RCC 7860 (cell line): ENCODE results near the gene FOXS1.
A peak's percentile ranks its signal among the peaks of the same experiment; 100 is the strongest.

Experiments used
- DNase-seq: peaks from one replicate; pipeline ENCODE4 v3.0.0-alpha.2; 2015; ENCODE audit warnings: low spot score
- FAIRE-seq: peaks from 2 replicates; lab custom pipeline; 2012; peaks lifted over from hg19 to GRCh38; lab: Jason Lieb, UNC

FOXS1 gene

DNA sequence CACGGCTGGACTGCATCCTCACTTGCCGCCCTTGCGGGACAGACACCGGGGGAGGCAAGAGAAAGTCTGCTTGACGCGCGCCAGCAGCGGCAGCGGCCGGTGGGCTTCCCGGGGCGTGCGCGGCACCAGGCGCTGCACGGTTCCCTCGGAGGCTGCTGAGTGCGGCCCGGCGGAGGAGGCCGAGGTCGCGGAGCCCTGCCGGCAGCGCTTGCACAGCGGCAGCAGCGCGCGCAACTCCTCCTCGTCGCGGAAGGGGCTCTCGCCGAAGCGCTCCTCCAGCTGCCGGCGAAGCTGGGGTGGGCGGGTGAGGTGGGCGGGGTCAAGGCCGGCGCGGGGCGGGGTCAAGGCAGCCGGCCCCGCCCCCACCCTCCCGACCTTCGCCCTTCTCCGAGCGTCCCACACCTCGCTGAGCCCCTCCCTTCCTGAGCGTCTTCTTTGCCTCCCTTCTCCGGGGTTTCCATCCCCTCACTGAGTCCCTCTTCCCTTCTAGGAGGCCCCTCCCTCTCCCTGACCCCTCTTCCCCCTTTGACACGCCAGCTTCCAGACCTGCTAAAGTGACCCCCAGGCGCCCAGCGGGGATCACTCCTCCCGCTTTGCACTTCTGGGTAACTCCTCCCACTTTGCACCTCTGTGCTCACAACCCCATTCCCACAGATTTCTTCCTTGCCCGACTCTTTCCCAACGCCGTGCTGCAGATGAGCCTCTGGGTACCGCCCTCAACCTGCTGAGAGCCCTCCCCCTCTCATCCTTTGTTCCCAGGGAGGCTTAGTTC is 16.2 kb upstream of the FOXS1 start:
- DNase-seq (no peak), FAIRE-seq (no peak)

GRCh38 chr20:31861135-31861384 is 15.7 kb upstream of the FOXS1 start:
- DNase-seq (no peak), FAIRE-seq (no peak)

DNA sequence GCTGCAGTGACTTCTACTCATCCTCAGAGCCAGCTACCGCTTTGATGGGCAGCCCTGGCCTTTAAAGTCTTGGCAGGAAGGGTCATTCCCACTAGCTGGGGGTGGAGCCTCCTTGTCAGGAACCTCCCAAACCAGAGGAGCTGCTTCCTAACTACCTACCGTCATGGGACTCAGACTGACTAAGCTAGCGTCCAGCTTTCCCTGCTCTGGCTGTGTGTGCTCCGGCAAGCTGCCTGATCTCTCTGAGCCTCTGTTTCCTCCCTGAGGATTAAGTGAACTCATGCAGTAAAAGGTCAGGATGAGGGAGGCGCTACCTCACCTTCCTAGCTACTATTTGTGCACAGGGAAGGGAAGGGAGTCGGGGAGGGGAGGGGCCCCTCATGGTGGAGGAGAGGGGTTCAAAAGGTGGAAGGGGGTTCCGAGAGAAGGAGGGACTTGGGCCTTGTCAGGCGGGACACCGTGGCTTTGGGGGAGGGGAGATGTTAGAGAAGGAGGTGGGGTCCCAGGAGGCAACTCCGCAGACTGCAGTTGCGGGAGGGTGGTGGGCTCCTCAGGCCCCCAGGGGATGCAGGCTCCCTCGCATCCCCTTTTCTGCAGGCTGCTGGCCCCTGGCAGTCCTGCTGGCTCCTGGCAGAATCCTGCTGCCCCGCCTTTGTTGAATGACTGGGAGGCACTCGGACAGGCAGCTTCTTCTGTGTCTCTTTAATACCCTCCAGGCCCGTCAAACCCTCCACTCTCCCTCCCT is 15.2 kb upstream of the FOXS1 start:
- DNase-seq, result peak; percentile 43
- FAIRE-seq, result no peak

- DNase-seq (no peak), FAIRE-seq (no peak)
Measured at GRCh38 chr20:31859998-31860380, 14.6 kb upstream of the FOXS1 start.

GRCh38 chr20:31859266-31859997 is 14.0 kb upstream of the FOXS1 start:
- no peak for DNase-seq
- FAIRE-seq, result no peak

DNA sequence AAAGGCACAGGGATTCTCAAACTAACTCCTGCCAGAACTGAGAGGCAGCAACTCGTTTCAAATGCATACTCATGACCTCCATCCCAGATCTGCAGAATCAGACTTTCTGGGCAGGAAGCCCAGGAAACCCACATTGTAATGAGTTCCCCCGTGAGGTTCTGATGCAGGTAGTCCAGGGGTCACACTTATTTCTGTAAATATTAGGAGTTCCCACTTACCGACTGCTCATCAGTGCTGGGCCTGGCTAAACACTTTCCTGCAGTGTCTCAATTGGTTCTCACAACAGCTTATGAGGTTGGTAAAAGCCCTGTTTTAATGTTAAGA is 13.3 kb upstream of the FOXS1 start:
- no peak for DNase-seq
- FAIRE-seq, result no peak

DNA sequence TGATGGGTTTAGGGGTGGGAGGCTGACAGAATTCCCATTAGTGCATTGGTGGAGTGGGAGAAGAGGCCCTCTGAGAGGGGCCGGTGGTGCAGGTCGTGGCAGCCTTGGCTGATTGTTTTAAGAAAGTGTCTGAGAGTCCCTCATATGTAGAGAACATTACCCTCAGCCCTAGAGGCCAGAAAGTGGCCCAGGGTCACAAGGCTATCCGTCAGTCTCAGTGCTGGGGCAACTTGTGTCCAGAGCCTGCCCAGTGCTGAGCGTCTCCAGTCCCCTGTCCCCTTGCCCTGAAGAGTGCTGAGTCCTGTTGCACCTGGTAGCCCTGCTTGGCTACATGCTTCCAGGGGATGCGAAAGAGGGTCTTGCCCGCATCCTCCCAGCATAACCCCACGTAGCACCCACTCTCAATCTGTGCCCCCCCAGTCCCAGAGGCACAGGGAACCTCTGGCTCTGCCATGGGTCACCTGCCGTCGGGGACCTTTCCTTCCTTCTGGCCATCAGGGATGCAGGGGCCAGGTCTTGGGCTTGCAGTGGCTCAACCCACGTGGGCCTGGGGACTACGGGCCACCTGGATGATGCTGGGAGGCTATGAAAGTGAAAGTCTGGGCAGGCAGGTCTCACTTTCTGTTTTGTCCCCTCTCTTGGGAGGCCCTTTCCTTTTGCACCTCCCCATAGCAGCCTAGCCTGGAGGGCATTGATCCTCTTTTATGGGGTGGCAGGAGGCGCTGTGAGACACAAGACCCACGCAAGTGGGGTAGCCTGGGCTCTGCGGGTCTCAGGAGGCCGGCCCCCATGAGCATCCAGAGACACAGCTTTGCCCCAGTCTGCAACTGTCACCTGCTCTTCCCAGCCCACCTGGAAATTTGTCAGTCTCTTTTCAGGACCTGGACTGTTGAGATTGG is 12.7 kb upstream of the FOXS1 start:
- DNase-seq (no peak), FAIRE-seq (no peak)

- no peak for DNase-seq
- no peak for FAIRE-seq
Measured at GRCh38 chr20:31856516-31856915, 11.1 kb upstream of the FOXS1 start.

DNA sequence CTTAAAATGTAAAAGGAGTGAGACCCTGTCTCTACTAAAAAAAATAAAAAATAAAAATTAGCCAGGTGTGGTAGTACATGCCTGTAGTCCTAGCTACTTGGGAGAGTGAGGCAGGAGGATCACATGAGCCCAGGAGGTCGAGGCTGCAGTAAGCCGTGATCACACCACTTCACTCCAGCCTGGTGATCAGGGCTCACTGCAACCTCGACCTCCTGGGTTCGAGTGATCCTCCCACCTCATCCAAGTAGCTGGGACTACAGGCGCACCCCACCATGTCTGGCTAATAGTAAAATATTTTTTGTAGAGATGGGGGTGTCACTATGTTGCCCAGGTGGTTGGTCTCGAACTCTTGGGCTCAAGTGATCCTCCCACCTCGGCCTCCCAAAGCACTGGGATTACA is 8.1 kb upstream of the FOXS1 start:
- no peak for FAIRE-seq
- no peak for DNase-seq

DNA sequence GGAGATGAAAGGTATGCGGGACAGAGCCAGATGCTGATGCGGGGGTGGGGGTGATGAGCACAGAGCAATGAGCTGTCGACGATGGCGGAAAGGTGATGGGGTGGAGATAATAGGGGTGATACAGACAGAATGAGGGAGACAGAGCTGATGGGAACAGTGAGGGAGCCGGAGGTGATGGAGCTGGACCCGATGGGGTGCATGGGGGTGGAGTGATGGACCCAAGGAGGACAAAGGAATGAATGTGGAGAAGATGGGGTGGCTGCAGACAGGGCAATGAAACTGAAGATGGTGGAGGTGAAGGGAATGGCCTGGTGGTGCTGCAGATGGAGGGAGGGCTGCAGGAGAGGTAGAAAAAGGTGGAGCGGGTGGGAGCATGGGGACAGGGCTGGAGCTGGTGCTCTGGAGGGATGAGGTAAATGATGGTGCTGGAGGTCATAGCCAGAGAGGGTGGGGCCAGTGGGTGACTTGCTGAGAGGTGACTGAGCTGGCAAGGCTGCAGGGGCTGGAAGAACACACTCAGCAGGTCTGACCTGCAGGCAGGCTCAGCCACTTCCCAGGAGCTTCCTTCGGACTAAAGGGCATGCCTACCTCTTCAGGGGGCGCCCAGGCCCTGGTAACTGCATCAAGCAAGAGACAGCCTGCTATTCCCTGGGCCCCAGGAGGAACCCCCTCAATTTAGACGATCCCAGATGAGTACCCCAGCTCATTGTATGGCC is 6.0 kb upstream of the FOXS1 start:
- no peak for DNase-seq
- FAIRE-seq, result no peak

GRCh38 chr20:31849306-31849930 is 4.0 kb upstream of the FOXS1 start:
- DNase-seq, result no peak
- no peak for FAIRE-seq

DNA sequence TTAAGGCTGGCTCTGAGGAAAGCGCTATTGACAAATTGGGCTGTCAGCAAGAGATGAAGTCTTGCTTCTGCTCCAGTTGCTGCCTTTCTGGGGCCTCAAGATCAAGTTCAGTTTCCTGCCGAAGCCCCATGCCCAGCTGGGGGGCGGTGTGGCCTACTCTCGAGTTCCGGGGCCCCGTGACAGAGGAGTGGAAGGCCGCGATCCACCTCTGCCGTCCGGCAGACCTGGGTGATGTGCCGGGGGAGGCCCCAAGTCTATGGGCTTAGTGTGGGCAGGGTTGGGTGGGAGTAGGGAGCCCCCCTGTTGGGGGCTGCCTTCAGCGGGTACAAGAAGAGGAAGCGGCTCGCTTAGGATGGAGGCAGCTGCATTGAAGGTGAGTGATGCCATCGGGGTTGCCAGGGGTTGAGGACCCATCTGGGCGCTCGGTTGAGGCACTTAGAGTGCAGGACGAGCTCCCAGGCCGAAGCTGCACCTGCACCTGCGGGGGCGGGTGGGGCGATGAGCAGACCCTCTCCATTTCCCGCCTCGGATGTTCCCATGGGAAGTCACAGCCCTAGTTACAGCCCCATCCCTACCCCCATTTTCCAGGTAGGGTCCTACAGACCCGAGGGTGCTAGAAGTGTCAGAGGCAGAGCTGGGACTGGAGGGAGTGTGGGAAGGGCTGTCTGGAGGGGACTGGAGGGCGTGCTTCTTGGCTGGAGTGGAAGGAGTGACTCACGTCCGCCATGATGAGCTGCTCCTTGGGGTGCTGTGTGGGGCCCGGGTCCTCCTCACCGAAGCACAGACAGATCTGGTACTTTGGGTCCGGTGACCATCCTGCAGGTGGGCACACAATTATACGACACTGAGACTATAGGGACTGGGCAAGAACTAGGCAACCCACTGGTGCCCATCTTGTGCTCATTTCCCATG is 2.9 kb upstream of the FOXS1 start:
- no peak for FAIRE-seq
- no peak for DNase-seq

- DNase-seq, result no peak
- FAIRE-seq, result no peak
Measured at GRCh38 chr20:31846793-31847138, 1.4 kb upstream of the FOXS1 start.

GRCh38 chr20:31844737-31845299 is 586 bp downstream of the FOXS1 start:
- no peak for FAIRE-seq

GRCh38 chr20:31843881-31844280 is 1.5 kb downstream of the FOXS1 start:
- FAIRE-seq (no peak), DNase-seq (no peak)

More at GRCh38 chr20:31844737-31845299, 586 bp downstream of the FOXS1 start:
- no peak for DNase-seq

- DNase-seq, result no peak
- no peak for FAIRE-seq
Measured at GRCh38 chr20:31843288-31843687, 2.1 kb downstream of the FOXS1 start.

DNA sequence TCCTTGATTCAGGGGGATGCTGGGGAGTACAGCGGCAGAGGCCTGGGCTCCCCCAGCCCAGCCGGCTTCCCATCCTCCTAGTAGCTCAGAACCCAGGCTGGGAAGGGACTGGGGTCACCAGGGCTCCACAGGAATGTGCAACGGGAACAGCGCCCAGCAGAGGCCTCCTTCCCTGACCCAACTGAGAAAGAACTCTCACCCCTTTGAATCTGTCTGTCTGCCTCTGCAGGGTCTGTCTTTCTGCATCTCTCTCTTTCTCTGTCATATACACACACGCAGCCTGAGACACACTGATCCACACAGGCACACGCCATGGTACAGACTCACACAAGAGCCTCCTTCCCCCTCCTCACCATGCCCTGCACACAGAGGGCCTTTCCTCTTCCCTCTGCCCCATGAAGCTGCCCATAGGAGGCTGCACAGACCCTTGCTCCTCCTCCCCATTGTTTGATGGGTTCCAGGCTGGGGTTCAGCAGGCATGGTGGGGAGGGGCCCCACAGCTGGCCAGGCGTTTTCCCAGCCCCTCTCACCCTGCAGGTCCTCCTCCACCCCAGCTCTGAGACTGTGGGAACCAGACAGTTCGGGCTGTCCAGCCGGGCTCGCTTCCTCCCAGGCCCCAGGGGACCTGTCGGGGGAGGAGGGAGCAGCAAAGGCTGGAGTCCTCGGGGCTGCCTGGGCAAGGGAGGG is 2.8 kb downstream of the FOXS1 start:
- FAIRE-seq (no peak), DNase-seq (no peak)

DNA sequence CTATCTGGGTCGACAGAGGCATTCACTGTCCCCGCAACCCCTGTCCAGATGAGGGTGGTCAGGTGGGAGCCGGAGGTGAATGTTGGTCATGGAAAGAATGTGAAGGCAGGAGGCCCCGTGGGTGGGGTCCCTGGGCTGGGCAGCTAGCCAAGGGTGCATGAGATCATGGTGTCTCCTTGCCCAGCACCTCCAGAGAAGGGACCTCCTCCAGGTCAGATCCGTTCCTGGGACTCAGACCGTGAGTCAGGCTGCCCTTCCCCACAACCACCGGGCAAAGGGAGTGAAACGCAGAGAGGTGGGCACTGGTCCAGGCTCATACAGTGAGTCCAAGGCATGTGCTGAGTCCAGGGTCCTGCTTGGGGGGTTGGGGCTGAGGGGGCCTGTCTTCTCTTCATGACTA is 3.5 kb downstream of the FOXS1 start:
- FAIRE-seq, result peak; percentile 75
- peak; percentile 87 for DNase-seq
